ENCODE data around the gene MBNL1.
A peak's percentile ranks its signal among the peaks of the same experiment; 100 is the strongest.
"Not testable (repeated sequence)": the region's sequence is repeated elsewhere in the genome, so short reads cannot be mapped to it uniquely, and the experiment has no call there.

The MBNL1 gene

DNA sequence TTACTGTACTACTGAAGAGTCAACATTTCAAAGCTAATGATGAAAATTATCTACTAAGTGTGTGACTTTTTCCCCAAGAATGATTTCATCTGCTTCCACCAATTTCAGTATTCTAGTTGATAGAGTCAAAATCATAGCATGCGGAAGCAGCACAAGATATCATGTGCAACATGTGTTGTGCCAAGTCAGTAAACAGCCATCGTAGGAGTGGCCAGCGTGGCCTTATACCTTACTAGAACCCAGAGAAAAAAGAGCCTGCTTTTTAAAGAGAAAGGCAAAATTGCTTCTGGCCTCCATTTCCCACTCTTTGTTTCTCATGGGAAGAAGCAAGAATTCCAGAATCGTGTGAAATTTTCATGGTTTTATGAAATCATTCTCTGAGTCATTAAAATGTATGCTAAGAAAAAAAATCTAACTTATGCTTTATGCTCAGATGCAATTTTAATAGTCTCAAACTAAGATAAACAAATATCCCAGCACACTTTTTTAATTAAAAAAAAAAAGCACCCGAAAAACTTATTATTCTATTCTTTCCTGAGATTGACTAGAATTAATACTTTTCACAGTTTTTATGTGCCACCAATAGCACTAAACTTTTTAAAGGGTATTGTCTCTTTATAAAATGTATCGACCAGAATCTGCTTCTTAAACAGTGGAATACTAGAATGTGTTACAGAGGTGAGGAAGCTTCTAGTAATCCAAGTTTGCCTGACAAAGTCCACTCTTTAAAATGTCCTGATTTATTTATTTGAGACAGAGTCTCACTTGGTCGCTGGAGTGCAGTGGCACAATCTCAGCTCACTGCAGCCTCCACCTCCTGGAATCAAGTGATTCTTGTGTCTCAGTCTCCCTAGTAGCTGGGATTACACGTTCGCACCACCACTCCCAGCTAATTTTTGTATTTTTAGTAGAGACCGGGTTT, 87.3 kb downstream of the MBNL1 start:
- DNase-seq = no peak

- no peak for DNase-seq
Measured at GRCh38 chr3:152356870-152357276, 88.1 kb downstream of the MBNL1 start.

DNA sequence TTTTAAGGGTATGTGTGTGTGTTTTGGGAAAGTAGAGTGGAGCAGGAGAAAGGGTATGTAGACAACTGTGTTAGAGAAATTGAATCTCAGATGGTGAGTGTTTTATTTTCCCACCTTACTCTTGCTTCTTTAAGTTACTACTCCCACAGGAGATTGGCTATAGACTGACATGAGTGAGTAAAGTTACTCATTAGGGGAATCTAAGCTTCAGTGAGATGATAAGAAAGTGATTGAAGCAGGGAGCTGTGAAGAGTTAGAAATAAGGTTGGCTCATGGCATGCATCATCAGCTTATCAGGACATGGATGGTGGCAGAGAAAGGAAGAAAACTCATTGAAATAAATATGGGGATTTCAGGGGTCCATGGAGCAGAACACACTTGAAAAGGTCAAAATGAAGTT, 88.9 kb downstream of the MBNL1 start:
- no peak for DNase-seq

DNA sequence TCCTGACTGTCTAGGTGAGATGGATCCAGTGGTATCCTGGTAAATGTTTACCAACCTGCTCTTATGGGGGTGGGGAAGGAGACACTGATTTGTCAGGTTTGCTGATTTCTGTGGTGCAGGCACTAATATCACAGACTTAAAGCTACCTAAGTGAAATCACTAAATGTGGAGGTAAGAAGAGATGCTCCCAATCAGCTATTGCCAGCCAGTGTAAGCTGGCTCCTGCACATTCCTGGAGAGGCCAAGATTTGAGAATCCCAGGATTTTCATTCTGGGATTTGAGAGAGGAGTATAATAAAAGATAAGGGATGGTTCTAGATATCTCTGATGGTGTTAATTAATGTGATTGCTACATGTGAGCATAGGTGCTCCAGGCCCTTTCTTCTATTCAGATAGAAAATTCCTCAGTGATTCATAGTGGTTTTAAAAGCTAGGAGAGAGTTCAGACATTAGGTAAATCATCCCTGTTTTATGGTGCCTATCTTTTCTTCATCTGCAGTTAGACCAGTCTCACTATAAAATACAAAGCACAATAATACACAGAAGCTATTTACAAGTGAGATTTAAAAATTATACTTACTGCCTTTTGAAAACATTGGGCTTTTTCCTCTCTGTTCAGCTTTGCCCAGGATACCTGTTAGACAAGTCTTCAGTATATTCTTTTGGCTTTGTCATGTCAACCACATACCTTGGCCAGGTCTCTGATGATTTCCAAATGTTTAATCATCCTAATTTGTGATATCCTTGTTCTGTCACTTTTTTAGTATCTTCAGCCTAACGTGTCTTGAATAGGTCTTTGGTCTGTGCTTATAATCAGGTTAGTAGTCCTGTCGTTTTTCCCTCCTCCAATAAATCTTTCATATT, 90.9 kb downstream of the MBNL1 start:
- DNase-seq = no peak

DNA sequence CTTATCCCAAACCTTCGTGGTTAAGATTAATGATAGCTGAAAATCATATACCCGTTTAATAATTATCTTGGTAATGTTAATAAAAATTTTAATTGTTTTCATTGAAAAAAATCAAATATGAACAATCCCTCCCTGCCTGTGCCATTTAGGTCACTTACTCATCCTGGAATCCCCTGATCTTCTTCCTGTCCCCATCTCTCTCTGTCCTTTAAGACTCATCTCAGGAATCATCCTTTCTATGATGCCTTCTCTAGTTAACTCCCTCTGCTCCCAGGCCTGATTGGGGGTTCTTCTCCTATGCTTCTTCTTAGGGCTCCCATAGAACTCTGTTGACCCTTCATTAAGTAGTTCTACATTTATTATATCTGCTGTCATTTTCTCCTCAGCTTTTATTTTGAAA, 91.6 kb downstream of the MBNL1 start:
- DNase-seq = no peak

- no peak for DNase-seq
Measured at GRCh38 chr3:152360966-152361365, 92.2 kb downstream of the MBNL1 start.

DNA sequence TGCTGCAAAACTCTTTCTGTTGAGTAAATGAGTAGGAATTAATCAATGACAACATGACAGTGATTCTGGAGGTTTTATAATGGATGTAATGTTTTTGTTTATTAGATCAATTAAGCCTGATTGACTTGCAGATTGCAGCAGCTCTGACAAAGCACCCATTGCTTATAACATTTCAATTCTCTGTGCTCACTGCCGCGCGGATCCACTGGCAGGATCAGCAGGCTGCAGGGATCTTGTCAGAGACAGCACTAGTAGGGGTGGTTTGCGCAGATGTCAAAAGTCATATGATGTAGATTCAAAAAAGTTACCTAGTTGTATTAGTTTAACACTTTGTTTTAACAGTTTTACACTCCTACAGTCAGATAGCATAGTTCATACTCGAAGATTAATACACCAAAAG, 93.4 kb downstream of the MBNL1 start:
- peak; percentile 11 for DNase-seq

- no peak for DNase-seq
Measured at GRCh38 chr3:152364237-152364636, 95.5 kb downstream of the MBNL1 start.

DNA sequence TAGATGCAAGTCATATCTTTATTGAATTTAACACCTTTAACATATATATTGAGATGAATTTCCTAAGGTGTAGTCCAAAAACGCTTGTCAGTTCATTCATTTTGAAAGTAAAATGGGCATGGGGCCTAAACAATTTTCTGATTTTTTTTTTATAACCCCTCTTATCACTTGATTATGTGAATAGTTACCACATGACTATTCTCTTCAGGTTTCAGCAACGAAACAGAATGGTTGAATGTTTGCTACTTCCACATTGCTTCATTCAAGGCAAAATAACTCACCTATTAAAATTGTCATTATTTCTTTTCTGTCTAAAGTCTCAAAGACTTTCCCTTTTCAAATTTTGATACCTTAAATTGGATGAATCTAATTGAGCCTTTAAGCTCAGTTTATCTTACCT, 96.4 kb downstream of the MBNL1 start:
- DNase-seq = no peak

DNA sequence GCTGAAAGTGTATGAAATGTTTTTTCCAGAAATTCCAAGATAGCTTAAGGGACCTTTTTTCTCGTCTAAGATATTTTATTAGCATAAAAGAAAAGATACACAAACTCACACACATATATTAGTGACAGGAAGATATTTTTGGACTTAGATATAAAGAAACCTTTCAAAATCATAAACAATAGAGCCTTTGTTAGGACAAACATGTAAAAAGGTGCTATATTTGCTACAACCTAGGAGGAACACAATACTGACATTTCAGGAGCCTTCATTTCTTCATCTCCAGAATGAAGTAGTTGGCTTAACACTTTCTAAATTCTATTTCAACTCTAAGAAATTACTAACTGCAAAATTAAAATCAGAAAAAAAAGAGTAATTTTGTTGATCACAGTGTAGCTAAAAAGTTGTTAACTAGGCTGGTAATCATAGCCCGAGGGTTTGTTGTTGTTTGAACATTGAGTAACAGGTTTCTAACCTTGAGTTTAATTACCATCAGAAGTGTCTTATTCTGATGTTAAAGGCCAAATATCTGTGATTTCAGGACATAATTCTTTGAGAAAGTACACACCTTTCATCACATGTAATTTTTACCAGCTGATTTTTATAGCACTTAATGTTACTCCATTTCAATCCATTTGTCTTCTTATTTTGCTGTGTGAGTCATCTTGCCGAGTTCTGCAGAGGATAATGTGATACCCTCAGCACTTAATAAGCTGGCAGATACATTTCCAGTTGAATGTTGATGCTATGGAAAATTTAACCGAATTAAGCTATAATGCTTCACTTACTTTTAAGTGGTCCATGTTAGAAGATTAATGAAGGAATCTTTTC, 97.3 kb downstream of the MBNL1 start:
- DNase-seq = peak; percentile 66

DNA sequence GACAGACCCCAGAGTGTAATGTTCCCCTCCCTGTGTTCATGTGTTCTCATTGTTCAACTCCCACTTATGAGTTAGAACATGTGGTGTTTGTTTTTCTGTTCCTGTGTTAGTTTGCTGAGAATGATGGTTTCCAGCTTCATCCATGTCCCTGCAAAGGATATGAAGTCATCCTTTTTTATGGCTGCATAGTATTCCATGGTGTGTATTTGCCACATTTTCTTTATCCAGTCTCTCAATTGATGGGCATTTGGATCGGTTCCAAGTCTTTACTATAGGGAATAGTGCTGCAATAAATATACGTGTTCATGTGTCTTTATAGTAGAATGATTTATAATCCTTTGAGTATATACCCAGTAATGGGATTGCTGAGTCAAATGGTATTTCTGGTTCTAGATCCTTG, 98.5 kb downstream of the MBNL1 start:
- DNase-seq = not testable (repeated sequence)

GRCh38 chr3:152372633-152373032, 103.9 kb downstream of the MBNL1 start:
- DNase-seq = not testable (repeated sequence)

DNA sequence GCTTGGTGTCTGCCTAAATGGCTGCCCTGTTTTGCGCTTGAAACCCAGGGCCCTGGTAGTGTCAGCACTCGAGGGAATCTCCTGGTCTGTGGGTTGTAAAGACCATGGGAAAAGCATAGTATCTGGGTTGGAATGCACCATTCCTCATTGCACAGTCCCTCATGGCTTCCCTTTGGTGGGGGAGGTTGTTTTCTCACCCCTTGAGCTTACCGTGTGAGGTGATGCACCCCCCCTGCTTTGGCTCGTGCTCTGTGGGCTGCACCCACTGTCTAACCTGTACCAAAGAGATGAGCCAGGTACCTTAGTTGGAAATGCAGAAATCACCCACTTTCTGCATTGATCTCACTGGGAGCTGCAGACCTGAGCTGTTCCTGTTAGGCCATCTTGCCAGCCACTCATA, 104.7 kb downstream of the MBNL1 start:
- DNase-seq = no peak

- no peak for DNase-seq
Measured at GRCh38 chr3:152374262-152374990, 105.7 kb downstream of the MBNL1 start.

DNA sequence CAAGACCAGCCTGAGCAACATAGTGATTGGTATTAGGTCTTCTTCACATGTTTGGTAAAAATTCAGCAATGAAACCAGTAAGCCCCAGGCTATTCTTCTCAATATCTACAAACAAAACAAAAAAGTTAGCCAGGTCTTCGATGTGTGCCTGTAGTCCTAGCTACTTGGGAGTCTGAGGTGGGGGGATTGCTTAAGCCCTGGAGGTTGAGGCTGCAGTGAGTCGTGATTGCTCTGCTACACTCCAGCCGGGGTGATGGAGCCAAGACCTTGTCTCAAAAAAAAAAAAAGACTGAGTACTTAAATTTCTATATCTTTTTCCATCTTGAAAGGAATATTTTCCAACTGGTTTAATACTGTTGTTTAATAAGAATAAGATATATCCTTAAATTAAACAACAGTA, 106.8 kb downstream of the MBNL1 start:
- no peak for DNase-seq

DNA sequence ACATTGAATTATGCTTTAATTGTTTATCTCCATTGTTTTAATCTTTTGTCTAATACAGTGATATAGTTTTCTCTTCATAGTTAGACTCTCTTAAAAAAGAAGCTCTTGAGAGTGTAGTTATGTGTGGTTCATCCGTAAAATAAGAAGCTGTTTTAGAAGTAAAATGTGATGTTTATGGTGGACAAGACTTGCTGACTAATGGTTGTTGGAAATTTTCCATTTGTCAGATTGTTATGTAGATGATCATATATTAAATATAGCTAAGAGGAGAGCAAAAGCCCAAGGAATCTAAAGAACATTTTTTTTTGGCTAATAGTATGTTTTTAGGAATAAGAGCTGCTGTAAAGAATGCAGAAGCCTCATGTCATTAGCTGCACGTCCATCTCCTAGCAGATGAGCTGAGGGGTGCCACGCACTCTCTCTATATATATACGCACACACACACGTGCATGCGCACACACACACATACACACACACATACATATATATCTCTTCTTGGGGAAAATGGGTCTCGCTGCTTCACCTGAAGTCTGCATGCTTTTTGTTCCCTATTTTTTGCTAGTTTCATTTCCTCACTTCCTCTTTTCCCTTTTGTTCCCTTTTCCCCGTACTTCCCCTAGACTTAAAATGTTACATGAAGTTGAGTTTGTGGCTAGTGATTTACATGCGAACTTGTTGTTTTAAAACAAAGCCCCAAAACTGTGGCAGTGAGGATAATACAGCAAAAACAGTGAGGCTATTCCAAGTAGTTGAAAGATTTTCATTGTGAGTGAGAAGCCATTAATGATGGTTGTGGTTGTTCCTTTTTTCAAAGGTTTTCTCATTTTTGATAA, 107.8 kb downstream of the MBNL1 start:
- DNase-seq = no peak

DNA sequence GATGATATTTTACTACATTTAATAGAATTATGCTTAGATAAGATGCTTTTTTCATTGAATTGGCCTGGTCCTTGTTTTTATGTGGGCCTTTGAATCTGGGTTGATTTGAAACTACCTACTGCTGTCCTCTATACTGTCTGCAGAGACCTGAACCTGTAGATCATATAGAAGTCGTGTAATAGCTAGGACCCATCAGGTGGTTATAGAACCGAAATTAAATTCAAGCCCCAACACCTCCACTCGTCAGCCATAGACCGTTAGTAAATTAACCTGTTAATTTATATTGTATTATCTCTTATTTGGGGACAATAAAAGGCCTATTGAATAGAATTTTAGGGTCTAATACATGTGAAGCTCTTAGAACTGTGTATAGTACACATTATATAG, 108.4 kb downstream of the MBNL1 start:
- DNase-seq = no peak

- DNase-seq = no peak
Measured at GRCh38 chr3:152379415-152380042, 110.8 kb downstream of the MBNL1 start.

GRCh38 chr3:152380043-152380442, 111.3 kb downstream of the MBNL1 start:
- no peak for DNase-seq

GRCh38 chr3:152381881-152382295, 113.2 kb downstream of the MBNL1 start:
- DNase-seq = no peak
